Renal cortical epithelial cell (primary cell): ENCODE results near the gene INO80C. TPM values are rescaled to one million over a fixed set of nuclear protein-coding genes. Genes with fewer than 3 reads are reported as not detected.

Experiments used
- DNase-seq: peaks from one replicate; pipeline ENCODE4 v3.0.0-alpha.2; 2011; ENCODE audit warnings: low read depth
- total RNA-seq: library from RNA; depleted of rRNA; stranded (reverse); fragments of >200 nt; gene quantifications from 2 replicates; pipeline ENCODE4 v1.2.3, GENCODE V29; 2014

INO80C gene, protein sequence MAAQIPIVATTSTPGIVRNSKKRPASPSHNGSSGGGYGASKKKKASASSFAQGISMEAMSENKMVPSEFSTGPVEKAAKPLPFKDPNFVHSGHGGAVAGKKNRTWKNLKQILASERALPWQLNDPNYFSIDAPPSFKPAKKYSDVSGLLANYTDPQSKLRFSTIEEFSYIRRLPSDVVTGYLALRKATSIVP
- 4.7 and 6.2 TPM in 2 replicates for total RNA-seq

DNA sequence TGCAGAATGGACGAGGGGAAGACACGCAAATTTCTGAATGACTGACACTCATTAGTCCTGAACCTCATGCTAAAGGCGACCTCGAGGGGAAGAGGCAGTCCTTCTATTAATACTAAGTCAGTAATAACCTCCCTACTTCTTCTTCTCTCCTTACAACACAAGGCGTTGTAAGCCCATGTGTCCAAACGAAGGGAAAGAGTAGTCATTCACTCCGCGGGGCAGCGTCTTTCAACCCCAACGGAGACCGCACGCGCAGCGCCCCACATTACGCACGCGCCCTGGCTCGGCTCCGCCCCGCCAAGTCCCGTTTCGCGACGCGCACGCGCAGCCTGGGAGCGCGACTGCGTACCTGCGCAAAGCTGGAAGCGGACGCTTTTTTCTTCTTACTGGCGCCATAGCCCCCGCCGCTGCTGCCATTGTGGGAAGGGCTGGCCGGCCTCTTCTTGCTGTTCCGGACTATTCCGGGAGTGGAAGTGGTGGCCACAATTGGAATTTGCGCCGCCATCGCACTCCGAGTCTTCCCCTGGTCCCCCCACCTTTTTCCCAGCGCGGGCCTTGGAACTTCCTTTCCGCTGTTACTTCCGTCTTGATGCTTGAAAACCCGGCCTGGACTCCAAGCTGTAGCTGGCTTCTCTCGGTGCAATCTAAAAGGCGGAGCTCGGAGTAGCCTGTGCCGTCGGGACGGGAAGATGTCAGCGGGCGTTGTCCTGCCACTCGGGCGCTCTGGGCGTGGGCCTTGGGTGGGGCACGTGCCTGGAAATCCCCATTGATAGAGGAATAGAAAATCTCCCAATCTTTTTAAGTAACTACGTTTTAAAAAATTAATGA lies at the start of gene INO80C:
Gene INO80C, minus strand, starts transcription at position 591 of the 828 bp plus-strand sequence. Its CDS starts 86 bp downstream, at position 505.
- DNase-seq: peak; percentile 83

GRCh38 chr18:35547008-35547605 lies 49.3 kb upstream of the INO80C start:
- peak; percentile 75 for DNase-seq

DNA sequence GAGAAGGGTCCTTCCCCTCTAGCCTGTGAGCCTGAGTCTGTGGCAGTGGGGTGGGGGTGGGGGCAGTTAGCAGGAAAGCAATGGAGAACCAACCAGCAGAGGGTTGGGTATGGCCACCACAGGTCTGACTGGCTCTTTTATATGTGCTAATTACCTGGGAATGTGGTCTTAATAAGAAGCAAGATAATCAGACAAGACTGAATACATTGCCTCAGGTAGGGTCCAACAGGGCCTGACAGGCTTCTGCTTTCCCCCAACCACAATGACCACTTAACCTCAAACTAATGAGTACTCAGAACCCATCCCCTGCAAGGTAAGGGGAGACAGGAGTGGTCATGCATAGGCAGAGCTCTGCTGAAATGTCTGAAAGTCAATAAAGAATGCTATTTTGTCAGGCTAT lies 44.6 kb upstream of the INO80C start:
- DNase-seq: no peak

DNA sequence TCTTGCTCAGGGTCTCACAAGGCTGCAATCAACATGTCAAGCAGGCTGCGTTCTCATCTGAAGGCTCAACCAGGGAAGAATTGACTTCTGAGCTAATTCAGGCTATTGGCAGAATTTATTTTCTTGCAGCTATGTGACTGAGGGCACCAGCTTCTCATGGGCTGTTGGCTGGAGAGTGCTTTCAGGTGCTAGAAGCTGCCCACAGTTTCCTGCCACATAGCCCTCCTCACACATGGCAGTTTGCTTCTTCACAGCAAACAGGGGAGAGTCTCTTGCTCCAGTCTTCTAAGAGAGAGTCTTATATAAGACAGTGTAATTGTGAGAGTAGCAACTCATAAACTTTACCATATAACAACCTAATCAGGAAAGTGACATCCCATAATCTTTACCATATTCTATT lies 37.5 kb upstream of the INO80C start:
- no peak for DNase-seq

GRCh38 chr18:35533916-35534405 lies 36.2 kb upstream of the INO80C start:
- DNase-seq: no peak

DNA sequence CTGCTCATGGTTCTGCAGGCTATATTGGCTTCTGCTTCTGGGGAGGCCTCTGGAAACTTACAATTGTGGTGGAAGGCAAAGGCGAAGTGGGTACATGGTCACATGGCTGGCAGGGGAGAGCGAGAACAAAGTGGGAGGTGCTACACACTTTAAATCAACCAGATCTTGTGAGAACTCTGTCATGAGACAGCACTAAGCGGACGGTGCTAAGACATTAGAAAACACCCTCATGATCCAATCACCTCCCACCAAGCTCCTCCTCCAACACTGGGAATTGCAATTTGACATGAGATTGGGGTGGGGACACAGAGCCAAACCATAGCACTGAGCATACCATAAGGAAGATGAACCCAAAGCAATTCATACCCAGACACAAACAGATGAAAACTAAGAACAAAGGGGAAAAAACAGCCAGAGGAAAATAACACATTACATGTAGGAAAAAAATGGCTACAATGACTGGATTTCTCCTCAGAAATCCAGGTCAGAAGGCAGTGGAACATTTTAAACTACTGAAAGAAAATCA lies 31.1 kb upstream of the INO80C start:
- no peak for DNase-seq

DNA sequence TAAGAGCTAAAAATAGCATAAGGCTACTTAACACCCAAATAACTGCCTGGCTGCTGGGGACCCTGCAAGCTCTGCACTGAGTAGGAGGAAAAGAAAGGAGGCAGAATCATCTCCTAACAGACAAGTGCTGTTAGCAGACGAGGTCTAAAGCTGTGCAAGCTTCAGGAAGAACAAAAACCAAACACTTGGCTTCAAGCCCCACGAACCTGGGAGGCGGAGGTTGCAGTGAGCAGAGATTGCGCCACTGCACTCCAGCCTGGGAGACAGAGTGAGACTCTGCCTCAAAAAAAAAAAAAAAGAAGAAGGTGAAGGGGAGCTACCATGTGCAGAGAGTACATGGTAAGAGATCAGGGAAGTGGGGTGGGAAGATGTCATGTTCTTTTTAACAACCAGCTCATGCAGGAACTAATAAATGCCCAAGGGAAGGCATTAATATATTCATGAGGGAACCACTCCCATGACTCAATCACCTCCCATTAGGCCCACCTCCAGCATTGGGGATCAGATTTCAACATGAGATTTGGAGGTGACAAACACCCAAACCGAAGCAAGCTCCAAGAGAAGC lies 28.8 kb upstream of the INO80C start:
- peak; percentile 68 for DNase-seq

DNA sequence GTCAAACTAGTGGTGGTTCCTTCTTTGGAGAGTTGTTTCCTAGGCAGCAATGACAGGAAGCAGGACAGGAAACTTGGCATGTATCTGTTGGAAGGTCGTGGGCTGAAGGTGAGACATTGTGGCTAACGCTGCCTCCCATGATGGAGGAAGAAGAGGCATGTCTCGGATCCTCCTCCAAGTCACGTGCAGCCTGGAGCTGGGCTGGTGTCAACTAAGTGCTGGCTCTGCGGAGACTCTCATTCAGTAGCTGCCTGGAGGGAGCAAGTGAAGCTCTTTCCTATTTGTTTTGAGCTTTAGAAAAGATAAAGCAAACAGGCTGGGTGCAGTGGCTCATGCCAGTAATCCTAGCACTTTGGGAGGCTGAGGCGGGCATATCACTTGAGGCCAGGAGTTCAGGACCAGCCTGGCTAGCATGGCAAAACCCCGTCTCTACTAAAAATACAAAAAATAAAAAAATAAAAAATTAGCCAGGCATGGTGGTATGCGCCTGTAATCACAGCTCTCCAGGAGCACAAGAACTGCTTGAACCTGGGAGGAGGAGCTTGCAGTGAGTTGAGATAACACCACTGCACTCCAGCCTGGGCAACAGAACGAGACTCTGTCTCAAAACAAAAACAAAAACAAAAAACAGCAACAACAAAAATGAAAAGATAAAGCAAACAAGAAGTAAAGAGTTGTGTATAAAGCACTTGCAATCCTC lies 28.2 kb upstream of the INO80C start:
- no peak for DNase-seq

- DNase-seq: peak; percentile 83
These were observed 26.5 kb upstream of the INO80C start for GRCh38 chr18:35524226-35524625.

GRCh38 chr18:35522130-35522959 lies 24.6 kb upstream of the INO80C start:
- DNase-seq: no peak

GRCh38 chr18:35521133-35521532 lies 23.4 kb upstream of the INO80C start:
- DNase-seq: no peak

- no peak for DNase-seq
These were observed 21.6 kb upstream of the INO80C start for GRCh38 chr18:35519148-35519899.

- no peak for DNase-seq
These were observed 20.0 kb upstream of the INO80C start for GRCh38 chr18:35517715-35518114.

DNA sequence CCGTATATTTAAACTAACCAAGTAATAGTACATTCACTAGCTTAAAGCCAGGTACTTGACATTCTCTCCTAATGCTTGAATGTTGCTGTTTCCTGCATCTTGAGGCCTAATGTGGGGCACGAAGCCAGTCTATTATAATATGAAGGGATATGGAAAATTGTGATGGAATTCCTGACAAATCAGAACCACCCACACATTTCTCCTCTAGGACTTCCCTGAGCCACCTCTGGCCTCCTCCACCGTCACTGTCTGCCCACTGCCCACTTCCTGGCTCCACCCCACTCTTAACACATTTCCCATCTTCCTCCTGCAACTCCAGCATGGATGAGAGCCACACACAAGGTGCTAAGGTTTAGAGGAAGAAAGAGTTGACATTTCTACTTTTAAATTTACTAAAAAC lies 19.0 kb upstream of the INO80C start:
- no peak for DNase-seq

DNA sequence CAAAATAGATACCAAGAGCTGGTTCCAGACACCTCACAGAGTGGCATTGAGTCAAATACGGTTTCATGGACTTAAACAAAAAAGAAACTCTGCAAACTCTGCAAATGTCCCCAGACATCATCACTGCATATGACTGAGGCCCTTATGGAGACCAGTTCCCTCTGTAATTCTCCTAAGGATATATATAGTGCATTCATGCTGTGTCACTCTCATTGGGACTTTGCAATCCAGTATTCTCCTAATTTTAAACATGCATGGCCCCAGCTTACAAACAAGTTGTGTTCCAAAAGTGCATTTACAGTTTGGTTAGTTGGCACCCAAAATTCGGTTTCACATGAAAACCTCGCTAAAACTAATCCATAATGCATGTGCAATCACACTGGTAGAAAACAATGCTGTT lies 18.6 kb upstream of the INO80C start:
- no peak for DNase-seq

DNA sequence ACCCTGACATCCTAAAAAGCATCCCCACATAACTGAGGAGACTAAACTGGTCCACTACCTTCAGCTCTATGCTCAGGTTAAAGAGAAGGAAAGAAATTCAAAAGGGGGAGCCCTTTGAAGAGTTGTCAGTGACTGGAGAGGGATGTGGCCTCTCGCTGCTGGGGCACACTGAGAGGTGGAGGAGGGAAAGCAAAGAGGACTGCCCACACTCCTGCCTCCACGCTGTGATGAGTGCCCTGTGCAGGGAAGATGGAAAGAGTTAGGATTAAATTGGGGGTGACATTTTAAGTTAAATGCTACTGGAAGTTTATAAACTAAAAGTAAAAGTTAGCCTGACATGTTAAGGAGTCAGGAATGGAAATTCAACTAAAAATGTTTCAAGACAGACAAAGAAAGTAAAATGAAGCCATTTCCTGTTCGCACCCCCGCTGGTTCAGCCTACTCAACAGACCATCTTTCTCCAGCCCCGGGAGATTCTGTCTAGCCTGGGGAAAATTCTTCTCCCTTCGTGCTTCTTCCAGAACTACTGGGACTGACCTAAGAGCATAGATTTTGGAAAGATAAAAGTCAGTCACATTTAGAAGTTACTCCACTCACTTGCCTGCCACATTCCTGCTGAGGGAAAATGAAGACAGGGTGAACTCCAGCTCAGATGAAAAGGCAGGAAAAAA lies 17.8 kb upstream of the INO80C start:
- no peak for DNase-seq

DNA sequence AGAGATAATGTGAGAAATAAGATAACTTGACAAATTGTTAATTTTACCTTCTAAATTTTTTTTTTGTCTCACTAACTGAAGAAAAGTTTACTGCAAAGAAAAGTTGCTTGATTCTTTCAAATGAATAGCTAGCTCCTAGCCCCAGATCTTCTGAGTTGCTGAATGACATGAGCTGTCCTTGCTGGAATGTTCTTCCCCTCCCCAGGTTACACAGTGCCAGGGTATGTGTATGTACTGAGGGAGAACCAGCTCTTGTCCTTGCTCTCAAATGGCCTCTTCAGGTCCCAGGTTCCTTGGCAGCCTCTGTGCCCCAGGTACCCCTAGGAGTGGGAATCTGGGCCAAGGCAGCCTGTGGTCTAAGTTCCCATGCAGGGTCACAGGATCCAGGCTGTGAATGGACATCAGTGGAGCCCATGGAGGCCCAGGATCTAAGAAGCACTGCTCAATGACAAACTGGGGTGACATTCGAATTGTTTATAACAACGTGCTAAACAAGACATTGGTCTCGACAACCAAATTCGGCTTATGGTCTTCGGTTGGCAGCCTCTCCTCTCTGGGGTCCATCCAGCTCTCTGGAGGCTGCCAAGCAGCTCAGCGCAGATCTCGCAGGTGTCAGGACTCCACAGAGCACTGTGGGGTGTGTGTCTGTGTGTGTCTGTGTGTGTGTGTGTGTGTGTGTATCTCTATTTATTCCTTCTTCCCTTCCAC lies 17.1 kb upstream of the INO80C start:
- DNase-seq: no peak

GRCh38 chr18:35514283-35514682 lies 16.5 kb upstream of the INO80C start:
- DNase-seq: no peak
